Ramos (cell line): Measurements from ENCODE around the gene ZSWIM3.

ENCODE experiments used
- in situ Hi-C: fragments of 300-500 bp; cut with MboI; formaldehyde crosslinking; loops from one replicate; pipeline ENCODE4 v1.14.3; 2022; ENCODE audit warnings: low sequenced_read_pairs; ENCODE audit not compliant: unreplicated experiment

ZSWIM3 gene

GRCh38 chr20:45904583-45905504, 47.4 kb downstream of the ZSWIM3 start:
- in situ Hi-C loops: no loop called here

DNA sequence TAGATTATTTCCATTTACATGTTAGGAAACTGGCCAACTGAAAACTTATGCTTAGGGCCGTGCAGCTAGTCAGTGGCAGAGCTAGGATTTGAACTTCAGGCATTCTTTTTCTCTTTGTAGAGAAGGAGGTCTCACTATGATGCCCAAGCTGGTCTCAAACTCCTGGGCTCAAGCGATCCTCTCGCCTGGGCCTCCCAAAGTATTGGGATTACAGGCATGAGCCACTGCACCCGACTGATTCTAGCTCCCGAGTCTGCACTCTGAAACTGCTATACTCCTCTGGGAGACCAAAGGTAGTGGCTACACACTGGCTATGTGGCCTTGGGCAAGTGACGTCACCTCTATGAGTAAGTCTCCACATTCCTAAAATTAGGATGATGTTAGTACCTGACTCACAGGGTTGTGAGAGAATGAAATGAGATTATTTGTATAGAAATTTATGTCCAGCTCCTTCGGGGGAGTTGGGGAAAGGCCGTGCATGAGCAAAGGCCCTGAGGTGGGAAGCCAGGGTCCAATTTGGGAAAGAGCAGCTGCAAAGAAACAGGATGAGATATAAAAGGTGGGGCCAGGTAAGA, 48.2 kb downstream of the ZSWIM3 start:
- in situ Hi-C loops: no loop called here

DNA sequence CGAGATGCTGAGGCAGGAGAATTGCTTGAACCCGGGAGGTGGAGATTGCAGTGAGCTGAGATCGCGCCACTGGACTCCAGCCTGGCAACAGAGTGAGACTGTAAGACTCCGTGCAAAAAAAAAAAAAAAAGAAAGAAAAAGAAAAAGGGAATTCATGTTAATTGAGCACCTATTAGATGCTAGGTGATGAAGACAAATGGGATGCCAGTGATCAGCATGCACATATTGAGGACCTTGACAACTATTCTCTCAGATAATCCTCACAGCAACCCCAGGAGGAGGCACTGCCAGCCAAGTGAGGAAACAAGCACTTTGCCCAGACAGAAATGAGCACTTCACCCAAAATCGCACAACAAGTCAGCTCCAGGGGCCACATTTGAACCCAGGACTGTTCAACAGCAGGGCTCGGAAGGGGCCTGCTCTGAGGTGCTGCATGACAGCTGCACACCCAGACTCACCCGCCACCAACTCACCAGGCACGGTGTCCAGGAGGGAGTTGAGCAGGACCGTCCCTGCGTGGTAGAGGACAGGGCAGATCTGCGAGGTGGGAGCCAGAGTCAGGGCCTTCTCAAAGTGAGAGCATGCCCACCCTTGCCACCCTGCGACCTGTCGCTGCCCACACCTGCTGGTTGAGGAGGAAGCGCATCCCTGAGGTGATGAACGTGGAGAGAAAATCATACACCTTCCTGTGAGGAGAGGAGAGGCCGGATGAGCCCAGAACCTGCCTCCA, 50.0 kb downstream of the ZSWIM3 start:
- in situ Hi-C loops: no loop called here

- in situ Hi-C loops: no loop called here
Observed at GRCh38 chr20:45908084-45908483, 50.7 kb downstream of the ZSWIM3 start.

DNA sequence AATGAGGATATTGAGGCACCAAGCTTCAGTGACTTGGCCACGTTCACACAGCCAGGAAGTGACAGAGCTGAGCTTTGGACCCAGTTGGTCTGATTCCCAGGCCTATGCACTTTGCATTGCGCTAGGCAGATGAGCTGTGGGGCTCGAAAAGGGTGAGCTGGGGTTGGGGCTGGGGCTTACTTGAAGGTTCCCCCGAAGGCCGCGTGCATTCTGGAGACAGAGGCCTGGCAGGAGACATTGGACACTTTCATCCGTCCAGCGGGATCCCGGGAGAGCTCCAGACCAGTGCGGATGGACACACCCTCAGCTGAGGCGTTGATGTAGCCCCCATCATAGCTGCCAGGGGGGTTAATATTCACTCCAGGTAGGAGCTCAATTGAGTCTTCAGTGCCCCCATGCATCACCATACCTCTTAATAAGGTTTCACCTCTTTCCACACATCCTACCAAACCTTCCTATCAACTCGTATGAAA, 52.0 kb downstream of the ZSWIM3 start:
- in situ Hi-C loops: no loop called here

- in situ Hi-C loops: no loop called here
Observed at GRCh38 chr20:45909817-45910669, 52.6 kb downstream of the ZSWIM3 start.

GRCh38 chr20:45910670-45911485, 53.5 kb downstream of the ZSWIM3 start:
- in situ Hi-C loops: no loop called here

DNA sequence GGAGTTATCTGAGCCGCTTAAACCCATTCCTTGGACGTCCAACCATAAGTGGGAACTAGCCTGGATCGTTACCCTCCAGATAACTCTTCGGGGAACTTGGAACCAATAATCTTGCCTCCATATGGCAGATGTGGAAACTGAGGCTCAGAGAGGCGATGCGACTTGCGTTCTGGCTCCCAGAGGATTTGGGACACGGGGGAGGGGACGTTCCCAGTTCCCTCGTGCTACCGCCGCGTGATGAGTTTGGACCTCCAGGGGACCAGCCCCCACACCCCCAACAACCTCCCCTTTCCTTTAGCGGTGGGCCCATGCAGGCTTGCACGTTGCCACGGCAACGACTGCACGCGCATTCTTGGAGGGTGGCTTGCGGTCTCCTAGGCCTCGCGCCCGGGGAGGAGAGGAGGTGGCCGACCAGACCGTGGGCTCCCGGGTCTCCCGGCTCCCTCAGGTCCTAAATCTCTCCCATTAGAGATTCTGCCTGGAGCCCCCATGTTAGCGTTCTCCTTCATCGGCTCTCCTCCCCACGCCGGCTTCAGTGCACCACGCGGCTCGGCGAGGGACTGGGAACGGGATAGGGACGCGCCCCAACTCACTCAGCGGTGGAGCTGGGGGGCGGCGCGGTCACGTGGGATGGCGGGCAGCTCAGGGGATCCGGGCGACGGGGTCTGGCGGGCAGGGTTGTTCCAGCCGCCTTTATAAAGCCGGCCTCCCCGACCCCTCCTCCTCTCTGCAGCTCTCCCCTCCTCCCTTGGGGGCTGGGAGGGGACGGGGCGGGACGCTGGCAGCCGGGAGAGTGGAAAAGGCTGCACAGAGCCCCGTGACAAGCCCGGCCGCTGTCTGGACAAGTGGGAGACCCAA, 54.3 kb downstream of the ZSWIM3 start, which contains the start of gene PLTP:
Gene PLTP, minus strand, starts transcription at position 670 of the 858 bp plus-strand sequence. CDS start 703 bp downstream, outside the sequence.
- in situ Hi-C loops: no loop called here

GRCh38 chr20:45912344-45912682, 54.9 kb downstream of the ZSWIM3 start:
- in situ Hi-C loops: no loop called here

DNA sequence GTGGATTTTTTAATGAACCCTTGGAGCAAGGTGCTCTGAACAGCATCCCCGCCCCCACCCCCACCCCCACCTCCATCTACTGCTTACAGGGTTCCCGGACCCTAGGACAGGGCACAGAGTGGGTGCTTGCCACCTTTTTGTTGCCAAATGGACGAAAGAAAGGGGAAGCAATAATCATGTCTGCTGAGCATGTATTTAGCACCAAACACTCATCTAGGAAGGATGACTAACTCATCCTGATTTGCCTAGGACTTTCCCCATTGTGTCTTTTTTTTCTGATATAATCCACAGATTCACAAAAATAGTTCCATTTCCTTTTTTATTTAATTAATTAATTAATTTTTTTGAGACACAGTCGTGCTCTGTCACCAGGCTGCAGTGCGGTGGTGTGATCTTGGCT, 55.7 kb downstream of the ZSWIM3 start:
- in situ Hi-C loops: no loop called here

DNA sequence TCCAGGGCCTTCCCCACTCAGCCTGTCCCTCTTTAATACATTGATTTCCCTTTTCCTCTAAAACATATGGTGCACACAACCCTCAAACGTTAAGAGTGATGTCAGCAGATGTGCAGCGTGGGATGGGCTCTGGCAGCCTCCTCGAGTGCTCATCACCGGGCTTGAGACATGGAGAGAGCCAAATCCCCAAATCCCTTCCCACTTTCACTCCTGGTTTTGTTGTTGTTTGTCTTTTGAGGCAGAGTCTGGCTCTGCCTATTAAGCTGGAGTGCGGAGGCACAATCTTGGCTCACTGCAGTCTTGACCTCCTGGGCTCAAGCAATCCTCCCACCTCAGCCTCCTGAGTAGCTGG, 60.4 kb downstream of the ZSWIM3 start:
- in situ Hi-C loops: no loop called here

GRCh38 chr20:45918182-45918737, 60.8 kb downstream of the ZSWIM3 start:
- in situ Hi-C loops: no loop called here

DNA sequence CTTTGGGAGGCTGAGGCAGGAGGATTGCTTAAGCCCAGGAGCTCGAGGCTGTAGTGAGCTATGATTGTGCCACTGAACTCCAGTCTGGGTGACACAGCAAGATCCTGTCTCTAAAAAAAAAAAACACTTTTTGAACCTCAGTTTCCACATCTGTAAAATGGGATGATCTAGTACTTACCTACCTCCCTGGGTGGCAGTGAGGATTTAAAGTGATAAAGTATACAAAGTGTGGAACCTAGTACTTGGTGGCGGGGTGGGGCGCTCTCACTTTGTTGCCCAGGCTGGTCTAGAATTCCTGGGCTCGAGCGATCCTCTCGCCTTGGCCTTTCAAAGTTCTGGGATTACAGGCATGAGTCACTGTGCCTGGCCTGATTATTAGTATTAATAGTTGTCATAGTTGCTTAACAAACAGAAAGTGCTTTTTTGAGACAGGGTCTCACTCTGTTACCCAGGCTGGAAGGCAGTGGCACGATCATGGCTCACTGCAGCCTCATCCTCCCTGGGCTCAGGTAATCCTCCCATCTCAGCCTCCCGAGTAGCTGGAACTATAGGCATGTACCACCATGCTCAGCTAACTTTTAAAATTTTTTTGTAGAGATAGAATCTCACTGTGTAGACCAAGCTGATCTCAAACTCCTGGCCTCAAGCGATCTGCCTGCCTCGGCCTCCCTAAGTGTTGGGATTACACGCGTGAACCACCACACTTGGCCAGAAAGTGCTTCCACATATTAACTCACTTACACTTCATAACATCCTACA, 61.5 kb downstream of the ZSWIM3 start:
- in situ Hi-C loops: no loop called here

DNA sequence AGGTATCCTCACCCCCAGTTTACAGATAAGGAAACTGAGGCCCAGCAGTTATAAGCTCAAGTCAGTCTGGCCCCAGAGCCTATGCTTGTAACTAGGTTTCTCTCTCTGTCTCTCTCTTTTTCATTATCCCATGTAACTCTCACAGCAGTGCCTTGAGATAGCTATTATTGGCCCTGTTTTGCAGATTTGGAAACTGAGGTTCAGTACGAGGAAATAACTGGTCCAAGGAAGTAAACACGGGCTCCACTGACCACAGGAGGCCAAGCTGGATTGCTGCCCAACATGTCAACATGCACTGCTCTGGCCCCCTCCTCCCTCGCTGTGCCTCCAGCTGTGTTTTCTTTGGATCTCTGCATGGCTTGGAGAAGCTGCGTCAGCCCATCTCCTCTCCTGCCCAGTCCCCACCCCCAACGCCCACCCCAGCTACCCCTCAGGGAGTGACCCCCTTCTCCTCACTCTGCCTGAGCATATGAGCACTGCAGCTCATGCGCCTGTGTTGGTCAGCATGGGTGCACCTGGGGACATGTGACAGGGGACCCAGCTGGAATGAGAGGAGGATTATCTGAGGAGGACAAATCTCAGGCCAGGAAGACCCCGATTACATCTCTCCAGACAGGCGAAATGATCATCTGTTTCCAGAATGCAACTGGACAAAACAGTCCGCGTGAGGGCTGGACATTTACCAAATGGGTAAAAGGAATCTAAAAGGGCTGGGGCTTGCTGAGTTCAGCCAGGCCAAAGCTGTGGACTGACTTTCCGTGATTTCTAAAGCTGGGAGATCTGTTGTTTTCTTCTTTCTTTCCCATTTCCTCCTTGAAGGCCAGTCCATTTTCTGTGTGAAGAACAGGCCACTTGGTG, 62.4 kb downstream of the ZSWIM3 start:
- in situ Hi-C loops: loop anchor here (10.0 kb wide), 1 partner anchor 55 kb away; no protein-coding TSS in a partner anchor

DNA sequence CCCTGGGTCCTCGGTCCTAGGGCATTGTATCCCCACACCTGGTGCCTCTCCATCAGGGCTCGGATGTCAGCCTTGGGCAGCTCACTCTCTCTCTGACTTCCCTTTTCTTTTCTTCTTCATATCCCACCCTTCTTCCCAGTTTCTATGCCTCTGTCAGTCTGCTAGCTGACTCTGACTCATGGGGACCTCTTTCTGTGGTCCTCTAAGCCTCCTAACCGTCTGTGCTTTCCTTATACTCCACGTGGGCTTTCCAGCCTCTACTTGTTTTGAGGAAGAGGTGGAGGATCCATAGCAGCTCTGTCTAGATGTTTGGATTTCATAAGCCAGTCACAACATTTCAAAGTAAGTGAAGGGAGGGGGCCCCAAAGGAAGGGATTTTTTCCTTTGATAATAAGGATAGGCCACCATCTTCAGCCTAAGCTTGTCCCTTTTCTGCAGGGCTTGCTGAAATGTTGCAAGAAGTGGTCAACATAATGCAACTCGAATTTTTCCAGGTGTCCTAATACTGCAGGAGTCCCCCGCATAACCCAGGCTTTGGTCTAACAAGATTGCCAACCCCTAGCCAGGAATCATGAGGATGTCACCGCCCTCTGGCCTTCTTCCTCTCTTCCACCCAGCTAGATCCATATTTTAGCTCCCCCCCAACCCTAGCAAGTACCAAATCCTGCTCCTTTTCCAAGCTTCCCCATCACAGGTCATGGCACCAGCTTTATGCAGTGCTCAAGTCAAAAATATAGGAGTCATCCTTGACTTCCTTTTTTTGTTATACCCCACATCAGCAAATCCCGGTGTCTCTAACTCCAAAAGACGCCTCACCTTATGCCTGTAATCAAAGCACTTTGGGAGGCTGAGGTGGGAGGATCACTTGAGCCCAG, 63.3 kb downstream of the ZSWIM3 start:
- in situ Hi-C loops: loop anchor here (10.0 kb wide), 1 partner anchor 56 kb away; no protein-coding TSS in a partner anchor
